SK-N-SH (cell line): ENCODE results near the gene PAM. TPM values are rescaled to one million over a fixed set of nuclear protein-coding genes. Genes with fewer than 3 reads are reported as not detected.

Experiments
- CTCF ChIA-PET: fragments of 300-600, 350-600 bp; formaldehyde crosslinking; extraction: SDS; loops from one replicate; lab custom pipeline; 2021; lab: Yijun Ruan, JAX
- POLR2A ChIA-PET: fragments of 350-600 bp; sonication (Branson Sonifier 250); formaldehyde crosslinking; extraction: SDS; loops from one replicate; lab custom pipeline; 2020; ENCODE audit warnings: antibody characterized with exemption, inconsistent platforms; lab: Yijun Ruan, JAX
- DNase-seq: peaks from one replicate; pipeline ENCODE4 v3.0.0; 2012
- H2AFZ ChIP-seq: fragments of 200-600 bp; sonication (generic); 2 replicates; pipeline ENCODE4 v1.8.1; 2016; ENCODE audit warnings: antibody characterized with exemption, mild to moderate bottlenecking, low read depth
- H3F3A ChIP-seq: fragments of 200-600 bp; sonication (generic); replicated peaks from 2 replicates; pipeline ENCODE3; 2016; ENCODE audit warnings: antibody characterized with exemption, mild to moderate bottlenecking; ENCODE audit not compliant: insufficient read depth
- H3K27ac ChIP-seq, 2 experiments: fragments of 200-500 bp in 1 of 2; fragments of 200-600 bp in 1 of 2; sonication (Bioruptor generic) in 1 of 2; sonication (generic), shearing (Covaris generic) in 1 of 2; 2 replicates each; pipeline versions ENCODE4 v1.5.1 to v1.6.1; 2014 to 2016; ENCODE audit warnings: low read depth in 2 of 2, inconsistent platforms in 1 of 2, low read length in 1 of 2, mild to moderate bottlenecking in 1 of 2, mixed read lengths in 1 of 2
- H3K27me3 ChIP-seq: fragments of 200-600 bp; sonication (generic), shearing (Covaris generic); 2 replicates; pipeline ENCODE4 v1.6.1; 2016; ENCODE audit warnings: mixed run types; ENCODE audit not compliant: insufficient read depth
- H3K36me3 ChIP-seq, 2 experiments: fragments of 200-500 bp in 1 of 2; fragments of 200-600 bp in 1 of 2; sonication (Bioruptor generic) in 1 of 2; sonication (generic) in 1 of 2; replicated peaks in 1 of 2; 2 replicates each; pipeline versions ENCODE3 to v1.5.1; 2014 to 2016; ENCODE audit warnings: low read length in 1 of 2, mild to moderate bottlenecking in 1 of 2; ENCODE audit not compliant: insufficient read depth in 2 of 2, control insufficient read depth in 1 of 2
- H3K4me1 ChIP-seq, 2 experiments: fragments of 200-500 bp in 1 of 2; fragments of 200-600 bp in 1 of 2; sonication (Bioruptor generic) in 1 of 2; sonication (generic), shearing (Covaris generic) in 1 of 2; 2 replicates each; pipeline versions ENCODE4 v1.5.1 to v1.6.1; 2014 to 2016; ENCODE audit warnings: low read depth in 1 of 2, low read length in 1 of 2, mixed run types in 1 of 2; ENCODE audit not compliant: insufficient read depth in 2 of 2, control insufficient read depth in 1 of 2
- H3K4me2 ChIP-seq: fragments of 200-600 bp; sonication (generic), shearing (Covaris generic); 2 replicates; pipeline ENCODE4 v1.6.1; 2017; ENCODE audit warnings: mixed run types
- H3K4me3 ChIP-seq, 2 experiments: fragments of 200-500 bp in 1 of 2; fragments of 200-600 bp in 1 of 2; sonication (Bioruptor generic) in 1 of 2; sonication (generic), shearing (Covaris generic) in 1 of 2; 2 replicates each; pipeline versions ENCODE4 v1.5.1 to v1.8.1; 2014 to 2016; ENCODE audit warnings: low read depth in 2 of 2, inconsistent platforms in 1 of 2, low read length in 1 of 2, mild to moderate bottlenecking in 1 of 2, mixed read lengths in 1 of 2, moderate library complexity in 1 of 2
- H3K79me2 ChIP-seq: fragments of 200-600 bp; sonication (generic); 2 replicates; pipeline ENCODE4 v1.8.1; 2017; ENCODE audit warnings: mild to moderate bottlenecking; ENCODE audit not compliant: insufficient read depth
- H3K9ac ChIP-seq: fragments of 200-600 bp; sonication (generic); 2 replicates; pipeline ENCODE4 v1.6.1; 2017; ENCODE audit warnings: mixed run types
- H3K9me2 ChIP-seq: fragments of 200-600 bp; sonication (generic); 2 replicates; pipeline ENCODE4 v1.6.1; 2017; ENCODE audit warnings: mixed run types
- H3K9me3 ChIP-seq: fragments of 200-600 bp; sonication (generic); 2 replicates; pipeline ENCODE4 v1.6.1; 2017; ENCODE audit warnings: mixed run types, mild to moderate bottlenecking, moderate library complexity
- H4K20me1 ChIP-seq: fragments of 200-600 bp; sonication (generic); 2 replicates; pipeline ENCODE4 v1.6.1; 2017; ENCODE audit warnings: mild to moderate bottlenecking, mixed run types; ENCODE audit not compliant: insufficient read depth
- ELF1 ChIP-seq: IDR thresholded peaks from 2 replicates; pipeline ENCODE4 v1.4.0; 2012
- FOSL2 ChIP-seq: IDR thresholded peaks from 2 replicates; pipeline ENCODE4 v1.4.0; 2012; ENCODE audit warnings: low read depth, mild to moderate bottlenecking, moderate library complexity, borderline replicate concordance
- FOXJ3 ChIP-seq: sonication (generic); formaldehyde crosslinking; IDR thresholded peaks from 2 replicates; pipeline ENCODE4 v1.5.1; 2020; ENCODE audit warnings: mild to moderate bottlenecking, missing genetic modification reagents
- FOXM1 ChIP-seq: IDR thresholded peaks from 2 replicates; pipeline ENCODE4 v1.4.0; 2012; ENCODE audit warnings: low read depth, mild to moderate bottlenecking
- GABPA ChIP-seq: IDR thresholded peaks from 2 replicates; pipeline ENCODE4 v1.4.0; 2012; ENCODE audit warnings: low read depth, mild to moderate bottlenecking
- JUND ChIP-seq: IDR thresholded peaks from 2 replicates; pipeline ENCODE4 v1.4.0; 2012
- MEF2A ChIP-seq: IDR thresholded peaks from 2 replicates; pipeline ENCODE4 v1.4.0; 2012; ENCODE audit warnings: low read depth, borderline replicate concordance
- NFIC ChIP-seq: IDR thresholded peaks from 2 replicates; pipeline ENCODE4 v1.4.0; 2012; ENCODE audit warnings: borderline replicate concordance
- RAD21 ChIP-seq: IDR thresholded peaks from 2 replicates; pipeline ENCODE4 v1.6.1; 2012; ENCODE audit warnings: mild to moderate bottlenecking, low read length
- TCF12 ChIP-seq: IDR thresholded peaks from 2 replicates; pipeline ENCODE4 v1.4.0; 2012
- WGBS: methylation state at CpG from one replicate; pipeline ENCODE4 v1.1.6; 2017; ENCODE audit warnings: low lambda C conversion rate; 5-methylcytosine and 5-hydroxymethylcytosine counted together
- polyA plus RNA-seq, 3 experiments: library from polyadenylated mRNA; depleted of rRNA; stranded (reverse); fragments of >200 nt; gene quantifications; 2 replicates each; pipeline ENCODE4 v1.2.3, GENCODE V29; 2012
- TF ChIP-seq, protein P1 (sequence below): IDR thresholded peaks from 2 replicates; pipeline ENCODE4 v1.4.0; 2012; ENCODE audit warnings: low read depth, borderline replicate concordance
- TF ChIP-seq, protein P2 (sequence below): fragments of 200-600 bp; sonication (generic); IDR thresholded peaks from 2 replicates; pipeline ENCODE4 v1.6.1; 2017; ENCODE audit warnings: antibody characterized with exemption, mild to moderate bottlenecking, moderate library complexity

Gene PAM
- polyA plus RNA-seq, 1 of the 3 experiments (the other 2 are of a cell fraction) = 507 TPM

DNA sequence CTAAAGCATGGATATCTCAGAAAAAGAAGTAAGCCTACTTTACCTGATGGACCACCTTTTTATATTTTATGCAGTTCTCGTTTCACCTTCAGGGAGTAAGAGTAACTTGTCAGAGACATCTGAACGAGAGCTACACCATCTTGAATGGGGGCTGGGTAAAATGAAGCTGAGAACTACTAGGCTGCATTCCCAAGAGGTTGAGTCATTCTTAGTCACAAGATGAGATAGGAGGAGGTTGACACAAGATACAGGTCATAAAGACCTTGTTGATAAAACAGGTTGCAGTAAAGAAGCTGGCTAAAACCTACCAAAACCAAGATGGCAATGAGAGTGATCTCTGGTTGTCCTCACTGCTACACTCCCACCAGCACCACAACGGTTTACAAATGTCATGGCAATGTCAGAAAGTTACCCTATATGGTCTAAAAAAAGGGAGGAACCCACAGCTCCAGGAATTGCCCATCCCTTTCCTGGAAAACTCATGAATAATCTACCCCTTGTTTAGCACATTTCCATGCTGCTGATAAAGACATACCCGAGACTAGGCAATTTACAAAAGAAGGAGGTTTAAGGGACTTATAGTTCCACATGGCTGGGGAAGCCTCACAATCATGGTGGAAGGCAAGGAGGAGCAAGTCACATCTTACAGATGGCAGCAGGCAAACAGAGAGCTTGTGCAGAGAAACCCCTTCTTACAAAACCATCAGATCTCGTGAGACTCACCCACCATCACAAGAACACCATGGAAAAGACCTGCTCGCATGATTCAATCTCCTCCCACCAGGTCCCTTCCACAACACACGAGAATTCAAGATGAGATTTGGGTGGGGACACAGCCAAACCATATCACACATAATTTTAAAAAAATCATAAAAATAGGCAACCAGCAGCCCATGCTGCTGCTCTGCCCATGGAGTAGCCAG is 302.4 kb downstream of the PAM start:
- no peaks in the 10 kb centered on the region for H3K9me3 ChIP-seq
- H3K4me3 ChIP-seq = no peak overlapping the region
- no peak for DNase-seq
- no peak for TF ChIP-seq RAD21
- TF ChIP-seq JUND = peak; percentile 27; the same call in 1 of the 2 replicates
- TF ChIP-seq FOSL2 = peak; percentile 16; the same call in 1 of the 2 replicates
- H3K27ac ChIP-seq = no peak overlapping the region
- H3F3A ChIP-seq = no peaks in the 10 kb centered on the region
- H4K20me1 ChIP-seq = no peaks in the 10 kb centered on the region
- WGBS = 69% methylated on average over 7 of the region's 7 CpGs
- H3K27me3 ChIP-seq = no peaks in the 10 kb centered on the region
- ChIA-PET POLR2A (no interaction called here), CTCF (interaction anchor here (1.0 to 1.2 kb wide), 2 partner anchors 10 to 521 kb away, joined by 3 to 7 read pairs; no protein-coding TSS in a partner anchor)
- H3K36me3 ChIP-seq = no peaks in the 10 kb centered on the region
- no peak overlapping the region for H2AFZ ChIP-seq
- H3K9ac ChIP-seq = no peak overlapping the region
- no peaks in the 10 kb centered on the region; a peak in 2 of 4 replicates for H3K4me1 ChIP-seq
- H3K9me2 ChIP-seq = no peaks in the 10 kb centered on the region
- H3K4me2 ChIP-seq = no peak overlapping the region
- H3K79me2 ChIP-seq = no peaks in the 10 kb centered on the region

DNA sequence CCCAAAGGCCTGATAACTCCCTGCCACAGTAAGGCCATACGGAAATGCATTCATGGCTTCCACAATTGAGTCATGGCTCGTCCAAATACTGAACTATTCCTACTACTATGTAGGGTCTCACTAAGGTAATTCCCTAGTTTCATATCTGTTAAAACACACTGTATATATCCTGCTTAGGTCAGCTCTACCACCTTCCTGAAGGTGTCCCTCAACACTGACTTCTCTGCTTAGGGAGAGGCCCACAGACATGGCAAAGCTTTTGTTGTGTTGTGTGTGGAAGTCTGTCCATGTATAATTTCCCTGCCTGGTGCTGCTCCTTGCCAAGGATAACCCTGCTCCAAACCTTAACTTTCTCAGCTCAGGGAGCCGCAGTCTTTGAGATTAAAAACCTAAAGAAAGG is 304.4 kb downstream of the PAM start:
- Histone ChIP-seq H3K4me3 (no peak overlapping the region), H3K4me1 (no peaks in the 10 kb centered on the region; a peak in 2 of 4 replicates), H3K27me3 (no peaks in the 10 kb centered on the region), H3K79me2 (no peaks in the 10 kb centered on the region), H2AFZ (no peak overlapping the region), H3K9me3 (no peaks in the 10 kb centered on the region), H3F3A (no peaks in the 10 kb centered on the region), H3K27ac (no peak overlapping the region), H3K4me2 (no peak overlapping the region), H3K9ac (no peak overlapping the region), H3K9me2 (no peaks in the 10 kb centered on the region), H4K20me1 (no peaks in the 10 kb centered on the region), H3K36me3 (no peaks in the 10 kb centered on the region)
- POLR2A ChIA-PET = no interaction called here
- TF ChIP-seq TCF12 (no peak), FOXM1 (no peak), FOXJ3 (no peak), FOSL2 (no peak), NFIC (no peak), ELF1 (no peak), GABPA (no peak), MEF2A (no peak), RAD21 (no peak), JUND (no peak)
- TF ChIP-seq, protein P1, sequence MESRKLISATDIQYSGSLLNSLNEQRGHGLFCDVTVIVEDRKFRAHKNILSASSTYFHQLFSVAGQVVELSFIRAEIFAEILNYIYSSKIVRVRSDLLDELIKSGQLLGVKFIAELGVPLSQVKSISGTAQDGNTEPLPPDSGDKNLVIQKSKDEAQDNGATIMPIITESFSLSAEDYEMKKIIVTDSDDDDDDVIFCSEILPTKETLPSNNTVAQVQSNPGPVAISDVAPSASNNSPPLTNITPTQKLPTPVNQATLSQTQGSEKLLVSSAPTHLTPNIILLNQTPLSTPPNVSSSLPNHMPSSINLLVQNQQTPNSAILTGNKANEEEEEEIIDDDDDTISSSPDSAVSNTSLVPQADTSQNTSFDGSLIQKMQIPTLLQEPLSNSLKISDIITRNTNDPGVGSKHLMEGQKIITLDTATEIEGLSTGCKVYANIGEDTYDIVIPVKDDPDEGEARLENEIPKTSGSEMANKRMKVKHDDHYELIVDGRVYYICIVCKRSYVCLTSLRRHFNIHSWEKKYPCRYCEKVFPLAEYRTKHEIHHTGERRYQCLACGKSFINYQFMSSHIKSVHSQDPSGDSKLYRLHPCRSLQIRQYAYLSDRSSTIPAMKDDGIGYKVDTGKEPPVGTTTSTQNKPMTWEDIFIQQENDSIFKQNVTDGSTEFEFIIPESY = no peak
- TF ChIP-seq, protein P2, sequence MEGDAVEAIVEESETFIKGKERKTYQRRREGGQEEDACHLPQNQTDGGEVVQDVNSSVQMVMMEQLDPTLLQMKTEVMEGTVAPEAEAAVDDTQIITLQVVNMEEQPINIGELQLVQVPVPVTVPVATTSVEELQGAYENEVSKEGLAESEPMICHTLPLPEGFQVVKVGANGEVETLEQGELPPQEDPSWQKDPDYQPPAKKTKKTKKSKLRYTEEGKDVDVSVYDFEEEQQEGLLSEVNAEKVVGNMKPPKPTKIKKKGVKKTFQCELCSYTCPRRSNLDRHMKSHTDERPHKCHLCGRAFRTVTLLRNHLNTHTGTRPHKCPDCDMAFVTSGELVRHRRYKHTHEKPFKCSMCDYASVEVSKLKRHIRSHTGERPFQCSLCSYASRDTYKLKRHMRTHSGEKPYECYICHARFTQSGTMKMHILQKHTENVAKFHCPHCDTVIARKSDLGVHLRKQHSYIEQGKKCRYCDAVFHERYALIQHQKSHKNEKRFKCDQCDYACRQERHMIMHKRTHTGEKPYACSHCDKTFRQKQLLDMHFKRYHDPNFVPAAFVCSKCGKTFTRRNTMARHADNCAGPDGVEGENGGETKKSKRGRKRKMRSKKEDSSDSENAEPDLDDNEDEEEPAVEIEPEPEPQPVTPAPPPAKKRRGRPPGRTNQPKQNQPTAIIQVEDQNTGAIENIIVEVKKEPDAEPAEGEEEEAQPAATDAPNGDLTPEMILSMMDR = no peak
- DNase-seq = no peak
- WGBS = 65% methylated on average over 3 of the region's 3 CpGs
- CTCF ChIA-PET = interaction anchor here (0.8 to 0.9 kb wide), 2 partner anchors 89 to 476 kb away, joined by 3 read pairs; no protein-coding TSS in a partner anchor
